ENCODE measurements around the gene COX6B2. TPM values are rescaled to one million over a fixed set of nuclear protein-coding genes. Genes with fewer than 3 reads are reported as not detected.
A peak's percentile ranks its signal among the peaks of the same experiment; 100 is the strongest.
"Not testable (repeated sequence)": the region's sequence is repeated elsewhere in the genome, so short reads cannot be mapped to it uniquely, and the experiment has no call there.

Gene COX6B2
- polyA plus RNA-seq, 3 donors = 0.36 TPM; not detected in 2

GRCh38 chr19:55333870-55334269, 20.6 kb downstream of the COX6B2 start:
- 88% methylated on average over 7 of the region's 11 CpGs for WGBS (ENCODE audit: insufficient coverage)
- Histone ChIP-seq H3K27me3 (ENCODE audit: control insufficient read depth in 2 of 2, insufficient read depth in 2 of 2, low read length in 2 of 2) (no peaks in the 10 kb centered on the region), H3K4me1 (ENCODE audit: control insufficient read depth in 1 of 2, insufficient read depth in 2 of 2, low read length in 2 of 2) (peaks cover 42 to 54% of the 10 kb centered on the region in 2 donors), H4K20me1 (ENCODE audit: insufficient read depth, low read length) (no peaks in the 10 kb centered on the region), H3K9ac (ENCODE audit: insufficient read depth, low read length, poor library complexity, severe bottlenecking) (no peak overlapping the region), H2AFZ (ENCODE audit: insufficient read depth, low read depth, low read length, poor library complexity, severe bottlenecking) (no peak overlapping the region), H3K79me2 (ENCODE audit: insufficient read depth, low read length) (no peaks in the 10 kb centered on the region), H3K36me3 (replicated peaks in 1 of 2; ENCODE audit: control insufficient read depth in 1 of 2, insufficient read depth in 2 of 2, low read length in 2 of 2) (no peaks in the 10 kb centered on the region), H3K27ac (ENCODE audit: low read depth in 1 of 2, low read length in 2 of 2) (no peak overlapping the region), H3K4me2 (replicated peaks; ENCODE audit: extremely low read depth, low read length, poor library complexity, severe bottlenecking) (no peak overlapping the region), H3K4me3 (replicated peaks in 1 of 3; ENCODE audit: low read depth in 2 of 3, low read length in 3 of 3) (no peak overlapping the region), H3K9me3 (replicated peaks in 1 of 2; ENCODE audit: control insufficient read depth in 1 of 2, insufficient read depth in 1 of 2, low read length in 2 of 2) (no peaks in the 10 kb centered on the region)
- intact Hi-C loops (cut with micrococcal nuclease) = no loop called here
- DNase-seq = no peak
- no peak overlapping the region for H3K4me3 Mint-ChIP-seq
- no peak for TF ChIP-seq CTCF (IDR thresholded peaks at IDR 0.05)
- H3K36me3 Mint-ChIP-seq = no peaks in the 10 kb centered on the region
- H3K27me3 Mint-ChIP-seq (ENCODE audit: low read depth in 3 of 3) = peaks cover 1 to 3% (median 2%) of the 10 kb centered on the region in 3 donors
- H3K4me1 Mint-ChIP-seq = peaks cover 49% of the 10 kb centered on the region
- H3K9me3 Mint-ChIP-seq = peaks cover 0 to 6% (median 0%) of the 10 kb centered on the region in 7 donors
- no peak overlapping the region for H3K27ac Mint-ChIP-seq

GRCh38 chr19:55329791-55330190, 24.7 kb downstream of the COX6B2 start:
- H3K27ac Mint-ChIP-seq = peak overlapping the region in 6 of 7 donors; percentile 25 to 85 (median 64)
- H3K9ac ChIP-seq (ENCODE audit: insufficient read depth, low read length, poor library complexity, severe bottlenecking); intact Hi-C loops (cut with micrococcal nuclease): not testable (repeated sequence)

GRCh38 chr19:55328774-55329318, 25.7 kb downstream of the COX6B2 start:
- H3K9ac ChIP-seq (ENCODE audit: insufficient read depth, low read length, poor library complexity, severe bottlenecking); H3K4me3 ChIP-seq (replicated peaks in 1 of 3; ENCODE audit: low read depth in 2 of 3, low read length in 3 of 3); H4K20me1 ChIP-seq (ENCODE audit: insufficient read depth, low read length); H3K4me2 ChIP-seq (replicated peaks; ENCODE audit: extremely low read depth, low read length, poor library complexity, severe bottlenecking); H3K36me3 Mint-ChIP-seq; intact Hi-C loops (cut with micrococcal nuclease); H3K4me3 Mint-ChIP-seq; H2AFZ ChIP-seq (ENCODE audit: insufficient read depth, low read depth, low read length, poor library complexity, severe bottlenecking); H3K36me3 ChIP-seq (replicated peaks in 1 of 2; ENCODE audit: control insufficient read depth in 1 of 2, insufficient read depth in 2 of 2, low read length in 2 of 2); H3K27me3 ChIP-seq (ENCODE audit: control insufficient read depth in 2 of 2, insufficient read depth in 2 of 2, low read length in 2 of 2); H3K27me3 Mint-ChIP-seq (ENCODE audit: low read depth in 3 of 3); H3K9me3 ChIP-seq (replicated peaks in 1 of 2; ENCODE audit: control insufficient read depth in 1 of 2, insufficient read depth in 1 of 2, low read length in 2 of 2); H3K27ac ChIP-seq (ENCODE audit: low read depth in 1 of 2, low read length in 2 of 2); H3K9me3 Mint-ChIP-seq: not testable (repeated sequence)
- DNase-seq = peak in 1 of 3 donors; percentile 52
- Histone ChIP-seq H3K4me1 (ENCODE audit: control insufficient read depth in 1 of 2, insufficient read depth in 2 of 2, low read length in 2 of 2) (peaks cover 66 to 80% of the 10 kb centered on the region in 2 donors), H3K79me2 (ENCODE audit: insufficient read depth, low read length) (peaks cover 12% of the 10 kb centered on the region)
- Mint-ChIP-seq H3K27ac (peak overlapping the region in 3 of 7 donors; percentile 21 to 72 (median 70)), H3K4me1 (peaks cover 66% of the 10 kb centered on the region)
- WGBS (ENCODE audit: insufficient coverage) = 80% methylated on average over 1 of the region's 4 CpGs

More at GRCh38 chr19:55329791-55330190, 24.7 kb downstream of the COX6B2 start:
- H3K36me3 ChIP-seq (replicated peaks in 1 of 2; ENCODE audit: control insufficient read depth in 1 of 2, insufficient read depth in 2 of 2, low read length in 2 of 2); H4K20me1 ChIP-seq (ENCODE audit: insufficient read depth, low read length); H3K27ac ChIP-seq (ENCODE audit: low read depth in 1 of 2, low read length in 2 of 2); H3K36me3 Mint-ChIP-seq; H3K4me3 ChIP-seq (replicated peaks in 1 of 3; ENCODE audit: low read depth in 2 of 3, low read length in 3 of 3); H3K9me3 ChIP-seq (replicated peaks in 1 of 2; ENCODE audit: control insufficient read depth in 1 of 2, insufficient read depth in 1 of 2, low read length in 2 of 2); H3K9me3 Mint-ChIP-seq; H3K27me3 Mint-ChIP-seq (ENCODE audit: low read depth in 3 of 3); H3K27me3 ChIP-seq (ENCODE audit: control insufficient read depth in 2 of 2, insufficient read depth in 2 of 2, low read length in 2 of 2); H3K79me2 ChIP-seq (ENCODE audit: insufficient read depth, low read length); H3K4me3 Mint-ChIP-seq; H3K4me2 ChIP-seq (replicated peaks; ENCODE audit: extremely low read depth, low read length, poor library complexity, severe bottlenecking); H2AFZ ChIP-seq (ENCODE audit: insufficient read depth, low read depth, low read length, poor library complexity, severe bottlenecking): not testable (repeated sequence)
- peaks cover 62 to 73% of the 10 kb centered on the region in 2 donors for H3K4me1 ChIP-seq (ENCODE audit: control insufficient read depth in 1 of 2, insufficient read depth in 2 of 2, low read length in 2 of 2)
- peaks cover 66% of the 10 kb centered on the region for H3K4me1 Mint-ChIP-seq
- WGBS (ENCODE audit: insufficient coverage) = 56% methylated on average over 1 of the region's 6 CpGs
- peak in 1 of 3 donors; percentile 26 for DNase-seq
